HPDE6-E6E7 (cell line): ENCODE results near the gene GTF2A2.
"Not testable (repeated sequence)": the region's sequence is repeated elsewhere in the genome, so short reads cannot be mapped to it uniquely, and the experiment has no call there.

Experiments
- DNase-seq: peaks from one replicate; pipeline ENCODE4 v3.0.0; 2011; ENCODE audit warnings: missing footprints; ENCODE audit errors: extremely low spot score

GTF2A2 gene, protein sequence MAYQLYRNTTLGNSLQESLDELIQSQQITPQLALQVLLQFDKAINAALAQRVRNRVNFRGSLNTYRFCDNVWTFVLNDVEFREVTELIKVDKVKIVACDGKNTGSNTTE

DNA sequence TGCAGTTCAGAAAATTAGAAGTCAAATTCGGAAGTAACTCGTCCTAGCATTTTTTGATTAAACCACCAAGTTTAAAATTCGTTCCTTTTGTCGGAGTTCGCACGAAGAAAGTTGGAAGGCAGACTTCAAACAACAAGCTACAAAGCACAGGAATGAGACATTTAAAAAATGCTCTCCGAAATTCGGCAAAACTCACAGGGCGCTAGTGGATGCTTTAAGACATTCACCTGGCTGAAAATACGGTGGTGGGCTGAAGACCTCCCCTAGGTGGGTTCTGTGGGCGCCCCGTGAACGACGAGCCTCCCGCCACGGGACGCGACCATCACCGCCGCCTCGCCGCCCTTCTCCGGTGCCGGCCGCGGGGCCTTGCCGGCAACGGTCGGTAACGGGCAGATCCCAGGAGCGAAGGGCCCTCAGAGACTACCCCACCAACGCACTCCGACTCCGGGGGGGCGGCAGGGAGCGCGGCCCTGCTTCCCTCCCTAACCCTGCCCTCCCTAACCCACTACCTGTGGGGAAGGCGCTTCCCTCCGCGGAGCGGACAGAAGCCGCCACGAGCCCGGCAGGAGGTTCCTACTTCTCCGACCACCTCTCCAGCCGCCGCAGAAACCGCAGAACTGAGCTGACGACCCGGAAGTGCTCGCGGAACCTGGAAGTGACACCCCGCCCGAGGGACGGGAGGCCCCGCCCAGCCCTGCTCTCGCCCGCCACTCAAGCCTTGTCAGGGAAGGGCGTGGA, at the start of gene GTF2A2:
GTF2A2 (minus strand) TSS at position 619 of the 738 bp plus-strand sequence. CDS start 5,238 bp downstream, outside the sequence.
- peak; percentile 91 for DNase-seq

DNA sequence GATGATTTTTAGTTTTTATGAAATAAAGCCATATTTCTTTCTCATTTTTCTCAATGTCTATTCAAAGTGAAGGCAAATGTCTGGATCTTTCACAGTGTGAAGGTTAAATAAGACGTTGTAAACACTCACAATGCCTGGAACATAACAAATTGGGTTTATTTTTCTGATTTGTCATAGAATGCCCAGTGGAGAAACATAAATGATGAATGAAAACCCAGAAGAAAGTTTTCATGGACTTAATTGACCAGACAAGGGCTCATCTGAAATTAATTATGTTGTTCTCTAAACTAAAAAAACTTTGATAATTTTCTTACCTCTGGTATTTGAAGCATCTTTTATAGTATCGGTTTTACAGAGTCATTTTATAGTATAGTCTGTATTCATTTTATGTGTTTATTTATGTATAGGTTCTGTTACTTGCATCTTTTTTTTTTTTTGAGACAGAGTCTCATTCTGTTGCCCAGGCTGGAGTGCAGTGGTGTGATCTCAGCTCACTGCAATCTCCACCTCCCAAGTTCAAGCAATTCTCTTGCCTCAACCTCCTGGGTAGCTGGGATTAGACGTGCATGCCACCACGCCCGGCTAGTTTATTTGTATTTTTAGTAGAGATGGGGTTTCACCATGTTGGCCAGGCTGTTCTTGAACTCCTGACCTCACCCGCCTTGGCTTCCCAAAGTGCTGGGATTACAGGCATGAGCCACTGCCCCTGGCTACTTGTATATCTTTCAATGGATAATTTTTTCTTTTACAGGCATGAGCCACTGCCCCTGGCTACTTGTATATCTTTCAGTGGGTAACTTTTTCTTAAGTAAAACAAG, 46.9 kb upstream of the GTF2A2 start:
- DNase-seq, result no peak

DNA sequence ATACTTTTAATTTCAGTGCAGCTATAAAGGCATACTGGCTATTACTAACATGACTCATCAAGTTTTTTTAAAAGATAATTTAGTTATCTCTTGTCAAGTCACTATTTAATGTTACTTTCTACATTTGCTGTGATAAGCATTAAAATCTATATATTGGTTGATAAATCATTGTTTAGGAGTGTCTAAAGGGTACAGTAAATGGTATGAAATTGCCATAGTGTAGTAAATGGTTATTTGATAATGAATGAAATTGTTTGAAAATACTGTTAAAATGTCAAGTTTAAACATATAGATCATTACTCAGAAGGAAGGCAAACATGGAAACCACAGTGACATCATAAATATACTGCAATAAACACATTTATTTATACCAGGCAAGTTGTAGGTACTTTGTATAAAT, 45.0 kb upstream of the GTF2A2 start:
- no peak for DNase-seq

DNA sequence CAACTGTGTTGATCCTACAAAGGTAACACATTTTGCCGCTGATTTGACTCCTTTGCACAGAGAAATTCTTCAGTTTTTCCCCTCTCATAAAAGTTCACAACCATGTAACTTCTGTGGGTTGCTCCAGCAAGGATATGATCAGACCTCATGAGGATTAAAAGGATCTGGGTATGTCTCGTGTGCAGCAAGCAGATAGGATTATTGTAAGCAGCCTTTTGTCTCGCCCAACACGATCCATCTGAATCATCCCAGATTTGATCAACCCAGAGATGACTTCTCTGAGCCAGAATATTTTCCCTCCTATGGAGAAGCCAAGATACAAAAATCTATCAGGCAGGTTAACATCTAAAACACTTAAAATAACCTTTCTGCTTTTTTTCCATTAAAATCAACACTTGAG, 44.6 kb upstream of the GTF2A2 start:
- no peak for DNase-seq

DNA sequence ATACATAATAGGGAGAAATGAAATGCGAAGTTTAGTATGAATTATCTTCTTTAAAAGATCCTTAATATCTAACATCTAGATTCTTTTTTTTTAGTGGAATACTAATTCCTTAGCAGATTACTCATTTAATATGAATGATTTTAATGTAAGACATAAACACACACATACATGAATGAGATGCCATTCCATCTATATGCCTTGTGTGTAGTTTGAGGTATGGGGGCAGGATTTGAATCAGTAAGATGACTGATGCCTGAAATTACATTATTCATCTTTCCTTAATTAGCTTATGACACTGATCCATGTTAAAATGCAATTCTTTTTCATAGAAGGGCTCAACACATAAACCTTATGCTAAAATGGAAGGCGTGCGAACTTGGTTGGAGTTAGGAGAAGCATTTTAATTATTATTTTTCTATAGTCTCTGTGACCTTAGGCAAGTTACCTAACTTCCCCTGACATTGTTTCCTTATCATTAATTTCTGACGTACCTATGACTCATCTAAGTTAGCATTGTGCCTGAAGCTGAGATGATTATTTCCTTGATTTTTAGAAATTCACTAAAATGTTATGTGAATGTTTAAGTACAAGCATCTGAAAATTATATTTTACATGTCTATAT, 42.6 kb upstream of the GTF2A2 start:
- peak; percentile 46 for DNase-seq

DNA sequence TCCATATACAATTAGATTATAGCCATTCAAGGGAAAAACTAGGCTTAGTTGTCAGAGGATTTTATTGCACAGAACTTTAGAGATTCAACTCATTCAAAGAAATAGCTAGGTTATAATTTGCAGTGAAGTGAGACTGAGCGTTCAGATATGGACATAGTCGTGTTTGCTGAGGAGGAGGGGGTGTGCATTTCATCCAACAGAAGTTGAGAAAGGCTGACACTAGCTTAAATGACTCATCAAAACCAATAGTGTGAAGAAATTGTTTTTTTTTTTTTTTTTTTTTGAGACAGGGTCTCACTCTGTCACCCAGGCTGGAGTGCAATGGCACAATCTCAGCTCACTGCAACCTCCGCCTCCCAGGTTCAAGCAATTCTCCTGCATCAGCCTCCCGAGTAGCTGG, 40.8 kb upstream of the GTF2A2 start:
- DNase-seq, result not testable (repeated sequence)

DNA sequence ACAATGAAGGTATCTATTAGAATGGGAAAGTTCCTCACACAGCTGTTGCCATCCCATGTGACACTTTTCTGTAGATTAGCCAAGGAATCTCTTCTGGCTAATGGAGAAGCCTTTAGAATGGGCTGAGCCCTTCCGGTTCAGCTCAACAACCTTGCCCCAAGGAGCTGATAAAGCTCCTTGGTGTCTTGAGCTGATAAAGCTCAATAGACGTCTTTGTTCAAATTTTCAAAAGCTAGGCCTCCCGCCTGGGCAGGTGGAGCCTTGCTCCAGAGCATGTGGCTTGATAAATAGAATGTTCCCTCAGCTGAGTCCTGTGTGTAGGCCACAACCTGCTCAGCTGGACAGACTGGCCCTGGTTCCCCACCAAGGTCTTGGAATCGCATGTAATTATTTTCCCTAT, 39.0 kb upstream of the GTF2A2 start:
- no peak for DNase-seq

DNA sequence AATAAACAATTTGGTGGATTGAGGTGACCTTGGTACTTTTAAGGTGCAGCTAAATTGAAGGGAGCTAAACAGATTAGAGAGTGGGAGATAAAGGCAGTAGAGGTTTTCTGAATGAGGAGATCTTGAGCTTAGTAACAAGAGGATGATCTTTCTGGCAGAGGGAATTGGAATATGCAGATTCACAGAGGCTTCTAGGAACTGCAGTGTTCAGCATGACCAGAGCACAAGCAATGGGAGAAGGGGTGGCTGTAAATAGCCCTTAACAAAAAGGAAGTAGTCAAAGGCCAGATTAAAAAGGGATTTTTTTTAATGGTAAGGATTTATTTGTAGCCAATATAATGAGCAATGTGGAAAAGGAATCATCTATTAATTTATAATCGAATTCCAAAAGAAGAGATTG, 37.5 kb upstream of the GTF2A2 start:
- no peak for DNase-seq

DNA sequence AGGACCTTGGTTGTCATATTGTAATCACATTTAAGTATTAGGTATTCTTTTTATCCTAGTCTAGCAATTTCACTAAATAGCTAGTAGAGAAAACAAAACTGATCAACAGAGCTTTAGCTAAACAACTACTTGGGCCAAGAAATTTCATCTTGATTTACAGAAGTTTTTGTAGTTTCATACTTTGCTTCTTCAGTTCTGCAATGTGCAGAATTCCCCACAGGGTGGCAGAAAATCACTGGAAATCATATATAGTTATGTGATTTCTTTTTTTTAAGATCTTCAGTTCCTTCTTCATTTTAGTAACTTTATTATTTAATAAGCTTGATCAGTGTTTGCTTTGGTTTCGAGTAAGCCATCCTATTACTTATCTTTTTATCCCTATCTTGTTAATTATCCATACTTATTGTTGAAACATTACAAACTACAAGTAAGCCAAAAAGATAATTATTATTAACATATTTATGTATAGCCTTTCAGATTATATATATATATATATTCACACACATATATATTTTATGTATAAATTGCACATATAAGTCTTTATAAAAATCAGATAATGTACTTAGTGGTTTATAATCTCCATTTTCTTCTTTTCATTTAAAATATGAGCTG, 34.0 kb upstream of the GTF2A2 start:
- DNase-seq, result no peak

DNA sequence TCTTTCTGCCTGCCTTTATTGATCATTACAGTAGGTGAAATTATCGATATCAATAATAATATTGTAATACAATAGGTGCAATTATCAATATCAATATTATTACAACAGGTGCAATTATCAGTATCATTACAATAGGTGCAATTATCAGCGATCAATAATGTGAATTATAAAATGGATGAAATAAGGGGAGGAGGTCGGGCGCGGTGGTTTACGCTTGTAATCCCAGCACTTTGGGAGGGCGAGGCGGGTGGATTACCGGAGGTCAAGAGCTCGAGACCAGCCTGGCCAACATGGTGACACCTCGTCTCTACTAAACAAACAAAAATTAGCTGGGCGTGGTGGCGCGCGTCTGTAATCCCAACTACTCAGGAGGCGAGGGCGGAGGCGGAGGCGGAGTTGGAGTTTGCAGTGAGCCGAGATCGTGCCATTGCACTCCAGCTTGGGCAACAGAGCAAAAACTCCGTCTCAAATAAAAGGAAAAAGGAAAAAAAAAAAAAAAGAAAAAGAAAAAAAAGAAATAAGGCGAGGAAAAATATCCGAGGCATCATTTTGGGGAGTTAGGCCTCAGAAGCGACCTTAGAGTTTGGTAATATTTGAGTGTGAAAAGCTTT, 32.4 kb upstream of the GTF2A2 start:
- DNase-seq, result no peak

DNA sequence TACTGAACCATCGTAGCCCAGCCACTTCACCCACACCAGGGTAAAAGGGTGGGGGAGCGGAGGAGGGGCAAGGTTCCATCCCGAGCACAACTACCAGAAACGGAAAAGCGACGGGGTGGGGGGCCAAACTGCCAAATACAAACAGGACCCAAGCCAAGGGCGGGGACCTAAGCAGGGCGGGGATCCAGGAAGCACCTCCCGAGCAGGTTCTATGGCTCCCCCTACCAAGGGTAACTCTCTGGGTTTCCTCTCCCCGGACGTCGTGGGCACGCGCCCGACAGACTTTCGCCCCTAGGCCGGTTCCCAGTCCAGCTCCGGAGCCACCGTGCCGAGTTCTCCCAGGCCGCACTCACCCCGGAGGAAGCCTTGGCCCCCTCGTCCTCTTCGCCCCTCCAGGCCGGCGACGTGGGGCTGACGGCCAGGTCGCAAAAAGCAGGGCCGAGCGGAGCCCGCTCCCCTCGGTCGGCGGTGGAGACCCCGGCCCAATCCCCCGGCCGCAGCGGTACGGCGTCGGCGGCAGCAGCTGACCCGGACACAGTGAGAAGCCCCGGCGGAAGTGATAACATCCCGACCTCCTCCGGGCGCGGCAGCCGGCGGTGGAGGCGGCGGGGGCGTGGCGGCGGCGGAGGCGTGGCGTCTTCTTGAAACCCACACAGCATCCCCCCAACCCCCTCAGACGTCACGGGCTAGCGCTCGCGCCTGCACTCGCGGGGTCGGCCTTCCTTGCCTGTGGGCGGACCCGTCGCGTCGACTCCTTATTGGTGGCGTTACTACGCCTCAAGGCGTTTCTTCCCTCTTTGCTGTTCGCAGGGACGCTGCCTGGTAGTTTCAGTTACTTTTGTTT, 31.7 kb upstream of the GTF2A2 start, which contains the start of gene BNIP2:
BNIP2 (minus strand) TSS at position 539 of the 844 bp plus-strand sequence. CDS start 6,863 bp downstream, outside the sequence.
- DNase-seq, result peak; percentile 77

DNA sequence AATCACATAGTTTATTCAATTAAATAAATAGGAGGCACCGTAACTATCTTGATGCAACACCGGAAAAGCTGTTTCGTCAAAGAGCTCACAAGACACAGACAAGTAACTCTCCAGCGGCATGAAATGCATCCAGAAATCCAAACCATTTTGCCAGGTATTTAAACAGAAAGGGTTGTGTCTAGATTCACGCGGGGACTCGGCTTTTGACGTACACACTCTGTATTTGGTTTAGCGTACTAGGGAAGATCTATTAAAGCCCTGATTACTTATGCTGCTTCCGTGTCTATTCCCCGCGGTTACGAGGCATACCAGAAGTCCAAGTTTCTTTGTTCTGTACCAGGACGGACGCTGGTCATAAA, 31.1 kb upstream of the GTF2A2 start:
- DNase-seq, result peak; percentile 21

DNA sequence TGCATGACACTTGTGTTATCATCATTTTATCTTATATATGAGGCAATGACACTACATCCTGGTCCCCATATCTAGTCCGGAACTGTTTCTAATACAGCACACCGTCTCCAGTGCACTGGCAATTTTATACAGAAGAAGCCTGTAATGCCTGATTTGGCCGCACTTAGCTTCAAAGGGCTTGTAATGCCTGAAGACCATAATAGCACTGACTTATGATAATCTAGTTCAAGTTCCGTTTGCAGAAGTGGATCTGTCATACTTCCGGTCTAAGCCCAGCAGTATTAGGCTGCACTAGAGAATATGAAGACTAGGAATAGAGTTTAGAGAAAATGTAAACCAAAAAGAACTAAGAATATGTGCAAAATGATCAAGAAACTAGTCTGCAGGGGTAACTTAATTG, 30.5 kb upstream of the GTF2A2 start:
- DNase-seq, result no peak

DNA sequence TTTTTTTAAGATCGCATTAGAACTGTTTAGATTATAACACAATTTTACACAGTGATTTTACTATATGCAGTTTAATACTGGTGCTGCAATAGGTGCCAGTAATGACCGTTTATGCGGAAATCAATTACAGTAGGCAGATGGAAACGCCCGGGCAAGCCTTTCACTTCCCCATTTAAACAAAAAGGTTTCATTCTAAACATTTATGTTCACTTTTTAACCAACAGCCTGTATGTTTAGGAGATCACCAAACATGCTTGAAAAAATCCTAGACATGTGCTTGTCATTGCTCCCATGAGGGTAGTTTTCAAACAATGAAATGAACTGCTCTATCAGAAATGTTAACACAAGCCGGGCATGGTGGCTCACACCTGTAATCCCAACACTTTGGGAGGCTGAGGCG, 29.1 kb upstream of the GTF2A2 start:
- DNase-seq, result no peak

DNA sequence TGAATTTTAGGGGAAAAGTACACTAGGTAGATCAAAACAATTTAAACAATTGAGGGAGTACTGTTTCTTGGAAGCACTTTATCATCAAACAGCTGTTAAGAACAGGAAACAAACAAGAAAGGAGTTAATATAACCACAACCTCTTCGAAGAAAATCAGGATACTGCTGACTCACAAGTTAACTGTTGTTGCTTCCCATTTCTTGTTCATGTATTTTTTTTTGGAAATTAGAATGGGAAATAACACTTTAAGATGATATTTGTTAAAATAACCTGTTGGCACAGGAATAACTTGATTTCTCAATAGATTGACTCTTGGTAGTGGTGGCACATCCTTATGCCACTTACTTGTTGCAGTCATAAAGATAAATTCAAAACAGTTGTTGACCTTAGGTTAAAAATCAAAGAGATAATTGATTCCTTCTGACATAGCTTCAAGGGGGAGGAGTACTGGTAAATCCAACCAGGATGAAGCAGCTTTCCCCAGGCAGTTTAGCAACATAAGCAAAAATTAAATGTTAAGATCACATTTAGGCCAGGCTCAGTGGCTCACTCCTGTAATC, 28.5 kb upstream of the GTF2A2 start:
- no peak for DNase-seq

DNA sequence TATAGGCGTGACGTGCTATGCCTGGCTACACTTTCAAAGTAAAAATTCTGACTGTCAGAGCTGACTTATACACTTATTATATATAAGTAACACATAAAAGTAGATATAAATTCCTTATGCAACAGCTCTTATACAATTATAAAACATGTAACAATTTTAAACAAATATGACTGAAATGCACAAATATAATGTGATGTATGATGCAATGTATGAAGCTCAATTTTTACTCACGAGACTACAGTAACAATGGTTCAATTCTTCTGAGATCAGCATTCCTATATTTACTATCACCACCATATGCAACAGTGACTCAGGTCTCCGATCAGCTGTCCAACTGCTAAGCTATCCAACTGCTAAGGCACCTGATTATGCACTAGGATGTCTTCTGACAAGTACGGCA, 23.6 kb upstream of the GTF2A2 start:
- no peak for DNase-seq

DNA sequence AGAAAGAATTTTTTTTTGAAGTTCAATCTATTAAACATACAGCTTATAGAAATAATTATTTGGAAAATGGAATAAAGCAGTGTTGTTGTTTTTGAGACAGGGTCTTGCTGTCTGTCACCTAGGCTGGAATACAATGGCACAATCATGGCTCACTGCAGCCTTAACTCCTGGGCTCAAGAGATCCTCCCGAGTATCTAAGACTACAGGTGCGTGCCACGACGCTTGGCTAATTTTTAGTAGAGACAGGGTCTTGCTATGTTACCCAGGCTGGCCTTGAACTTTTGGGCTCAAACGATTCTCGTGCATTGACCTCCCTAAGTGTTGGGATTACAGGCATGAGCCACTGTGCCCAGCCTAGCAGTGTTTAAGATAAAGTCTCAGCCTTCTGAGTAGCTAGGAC, 23.0 kb upstream of the GTF2A2 start:
- DNase-seq, result no peak

DNA sequence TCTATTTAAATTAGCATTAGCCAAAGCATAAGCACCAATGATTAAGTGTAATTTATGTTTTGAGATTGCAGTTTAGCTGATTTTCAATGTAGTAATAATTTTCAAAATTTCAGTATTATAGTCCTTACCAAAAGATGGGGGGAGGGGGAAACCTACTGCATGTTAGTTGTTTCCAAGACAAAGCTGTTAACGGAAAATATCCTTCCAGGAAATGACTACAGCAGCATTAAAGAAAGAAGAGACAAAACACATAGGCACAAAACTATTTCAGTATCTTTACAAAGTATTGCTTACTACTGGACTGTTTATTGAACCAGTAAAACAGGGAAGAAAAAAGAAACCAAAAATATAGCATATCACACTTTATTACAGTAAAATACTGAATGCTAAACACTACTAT, 21.3 kb upstream of the GTF2A2 start:
- DNase-seq, result no peak

DNA sequence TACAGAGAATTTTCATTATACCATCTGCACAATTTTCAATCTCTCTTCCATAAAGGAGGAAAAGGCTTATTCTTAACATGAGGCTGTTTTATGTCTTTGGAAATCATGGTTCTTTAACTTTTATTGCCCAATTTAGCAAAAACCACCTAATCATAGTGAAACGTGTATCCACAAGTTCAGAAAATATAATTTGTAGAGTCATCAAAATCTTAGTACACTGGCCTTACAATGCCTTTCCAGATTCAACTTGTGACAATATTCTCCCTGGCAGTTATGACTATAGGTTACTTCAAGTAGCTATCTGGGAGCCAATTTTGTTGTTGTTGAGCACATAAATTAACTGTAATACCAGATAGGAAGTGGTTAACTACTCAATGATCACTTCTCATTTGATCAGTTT, 20.9 kb upstream of the GTF2A2 start:
- no peak for DNase-seq

DNA sequence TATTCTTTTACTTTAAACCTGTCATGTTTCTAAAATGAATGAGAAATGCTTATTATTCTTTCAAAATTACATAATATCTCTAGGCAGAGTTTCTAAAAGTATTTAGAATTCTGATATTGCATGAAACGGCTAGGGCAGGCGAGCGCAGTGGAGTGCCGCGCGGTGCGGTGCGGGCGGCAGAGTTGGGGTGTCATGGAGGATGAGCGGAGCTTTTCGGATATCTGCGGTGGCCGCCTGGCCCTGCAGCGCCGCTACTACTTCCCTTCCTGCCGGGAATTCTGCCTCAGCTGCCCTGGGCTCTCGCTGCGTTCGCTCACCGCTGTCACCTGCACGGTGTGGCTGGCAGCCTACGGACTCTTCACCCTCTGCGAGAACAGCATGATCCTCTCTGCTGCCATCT, 19.2 kb upstream of the GTF2A2 start:
- no peak for DNase-seq
